ENCODE results near the gene CCDC188. TPM values are rescaled to one million over a fixed set of nuclear protein-coding genes. Genes with fewer than 3 reads are reported as not detected.
A peak's percentile ranks its signal among the peaks of the same experiment; 100 is the strongest.

Gene CCDC188
- total and polyA plus RNA-seq, 2 of the 13 experiments (the other 11 are each of a cell fraction or from before 2014, with no cell fraction given), result not detected

GRCh38 chr22:20106205-20106848, 44.5 kb downstream of the CCDC188 start:
- no peak overlapping the region for H3K27ac ChIP-seq (ENCODE audit: extremely low read length, insufficient read depth, low read length)
- no peak overlapping the region for H3K9ac ChIP-seq (ENCODE audit: insufficient read depth, low read depth, low read length)
- intact Hi-C loops (cut with micrococcal nuclease; ENCODE audit: unreplicated experiment), result no loop called here
- ChIA-PET POLR2A (interaction anchor here (1.3 kb wide), 1 partner anchor 11 kb away, joined by 4 read pairs; the partner anchor contains the start of gene TRMT2A), CTCF (ENCODE audit: low intra/inter-chr PET ratio, low total read pairs) (no interaction called here)
- TF ChIP-seq DNMT1 (CRISPR knock-in tag; IDR thresholded peaks at IDR 0.05), result no peak
- peak; percentile 12 for TF ChIP-seq AGO2 (optimal IDR thresholded peaks at IDR 0.05; ENCODE audit: low read depth, low read length)
- H3K4me1 ChIP-seq (ENCODE audit: insufficient read depth, low read length), result peaks cover 8% of the 10 kb centered on the region; the same call in 1 of the 2 replicates
- peaks cover 4% of the 10 kb centered on the region; the same call in 1 of the 2 replicates for H4K20me1 ChIP-seq (ENCODE audit: insufficient read depth, low read length)
- no peak overlapping the region for H3K4me2 ChIP-seq (ENCODE audit: low read depth, low read length)
- in situ Hi-C loops (cut with HindIII; ENCODE audit: extremely low pct_ligation_motif_present, low pct_unique_long_range_greater_than_20kb), result no loop called here
- no peak overlapping the region for H2AFZ ChIP-seq (ENCODE audit: low read length)
- no TSS peak for BruUV-seq (replicated peaks)
- peaks cover 10% of the 10 kb centered on the region for H3K79me2 ChIP-seq (ENCODE audit: insufficient read depth, low read length)
- H3K27me3 ChIP-seq (ENCODE audit: control insufficient read depth in 1 of 2, insufficient read depth in 2 of 2, low read length in 2 of 2), result no peaks in the 10 kb centered on the region
- FAIRE-seq (no peak), ATAC-seq (no peak), DNase-seq (ENCODE audit: low spot score) (no peak)
- 97% methylated on average over 17 of the region's 20 CpGs for WGBS (ENCODE audit: low lambda C conversion rate)
- peaks cover 55 to 96% of the 10 kb centered on the region in 2 experiments for H3K36me3 ChIP-seq (replicated peaks in 1 of 2; ENCODE audit: control insufficient read depth in 1 of 2, insufficient read depth in 2 of 2, low read length in 2 of 2)
- H3K4me3 ChIP-seq (replicated peaks in 1 of 3; ENCODE audit: insufficient read depth in 1 of 3, low read depth in 2 of 3, low read length in 3 of 3), result no peak overlapping the region
- H3K9me3 ChIP-seq (ENCODE audit: low read length), result no peaks in the 10 kb centered on the region

- H3K4me2 ChIP-seq (ENCODE audit: low read depth, low read length), result no peak overlapping the region
- ATAC-seq (no peak), FAIRE-seq (no peak), DNase-seq (ENCODE audit: low spot score) (no peak)
- H3K36me3 ChIP-seq (replicated peaks in 1 of 2; ENCODE audit: control insufficient read depth in 1 of 2, insufficient read depth in 2 of 2, low read length in 2 of 2), result peaks cover 55 to 94% of the 10 kb centered on the region in 2 experiments
- no peaks in the 10 kb centered on the region for H3K9me3 ChIP-seq (ENCODE audit: low read length)
- H2AFZ ChIP-seq (ENCODE audit: low read length), result no peak overlapping the region
- H4K20me1 ChIP-seq (ENCODE audit: insufficient read depth, low read length), result no peaks in the 10 kb centered on the region
- H3K4me3 ChIP-seq (replicated peaks in 1 of 3; ENCODE audit: insufficient read depth in 1 of 3, low read depth in 2 of 3, low read length in 3 of 3), result no peak overlapping the region
- no peak overlapping the region for H3K27ac ChIP-seq (ENCODE audit: extremely low read length, insufficient read depth, low read length)
- H3K27me3 ChIP-seq (ENCODE audit: control insufficient read depth in 1 of 2, insufficient read depth in 2 of 2, low read length in 2 of 2), result no peaks in the 10 kb centered on the region
- intact Hi-C loops (cut with micrococcal nuclease; ENCODE audit: unreplicated experiment), result no loop called here
- no peak overlapping the region for H3K9ac ChIP-seq (ENCODE audit: insufficient read depth, low read depth, low read length)
- WGBS (ENCODE audit: low lambda C conversion rate), result 97% methylated on average over 7 of the region's 7 CpGs
- ChIA-PET POLR2A (no interaction called here), CTCF (ENCODE audit: low intra/inter-chr PET ratio, low total read pairs) (no interaction called here)
- H3K79me2 ChIP-seq (ENCODE audit: insufficient read depth, low read length), result peaks cover 10% of the 10 kb centered on the region
- TF ChIP-seq ZNF276 (CRISPR knock-in tag; IDR thresholded peaks at IDR 0.05; ENCODE audit: low read depth) (no peak), IRF9 (CRISPR knock-in tag; IDR thresholded peaks at IDR 0.05; ENCODE audit: borderline replicate concordance) (no peak), ZNF546 (CRISPR knock-in tag; conservative IDR thresholded peaks at IDR 0.05) (no peak), ZFP37 (CRISPR knock-in tag; IDR thresholded peaks at IDR 0.05; ENCODE audit: borderline replicate concordance) (no peak)
- BruUV-seq (replicated peaks), result no TSS peak
- in situ Hi-C loops (cut with HindIII; ENCODE audit: extremely low pct_ligation_motif_present, low pct_unique_long_range_greater_than_20kb), result no loop called here
- H3K4me1 ChIP-seq (ENCODE audit: insufficient read depth, low read length), result peaks cover 8% of the 10 kb centered on the region; the same call in 1 of the 2 replicates
These were observed 45.2 kb downstream of the CCDC188 start for GRCh38 chr22:20105456-20106204.
